IMR-90 (cell line): ENCODE data around the gene GPR153. TPM values are rescaled to one million over a fixed set of nuclear protein-coding genes. Genes with fewer than 3 reads are reported as not detected.

Experiments used
- ATAC-seq: fragments of 200-7000 bp; cut with Tn5 transposase; 2 replicates; pipeline ENCODE4 v1.9.1; 2020; ENCODE audit warnings: low read depth, mild to moderate bottlenecking, moderate library complexity
- BruUV-seq: library from RNA; stranded (reverse); fragments of 400-500 nt; replicated peaks from 2 replicates; lab custom pipeline; 2021; lab: Mats Ljungman, UMichigan
- CTCF ChIA-PET: fragments of 300-600 bp; formaldehyde crosslinking; extraction: SDS; loops from one replicate; lab custom pipeline; 2021; ENCODE audit warnings: antibody characterized with exemption; lab: Yijun Ruan, JAX
- POLR2A ChIA-PET: fragments of 300-600 bp; sonication (Branson Sonifier 250); formaldehyde crosslinking; loops from one replicate; lab custom pipeline; 2022; ENCODE audit warnings: antibody characterized with exemption; ENCODE audit not compliant: unreplicated experiment; lab: Charles Lee
- DNase-seq: peaks from one replicate; pipeline ENCODE4 v3.0.0; 2013
- H2AFZ ChIP-seq: replicated peaks from 2 replicates; pipeline ENCODE3; 2013; ENCODE audit warnings: low read length, mild to moderate bottlenecking; ENCODE audit not compliant: poor library complexity
- H2AK5ac ChIP-seq: 2 replicates; pipeline ENCODE4 v1.6.1; 2013; ENCODE audit warnings: low read depth, low read length, inconsistent platforms
- H2AK9ac ChIP-seq: replicated peaks from 2 replicates; pipeline ENCODE3; 2013; ENCODE audit warnings: mild to moderate bottlenecking, low read depth, low read length, moderate library complexity; ENCODE audit not compliant: poor library complexity
- H2BK120ac ChIP-seq: 2 replicates; pipeline ENCODE4 v1.6.1; 2013; ENCODE audit warnings: low read depth, low read length, inconsistent platforms
- H2BK15ac ChIP-seq: 3 replicates; pipeline ENCODE4 v1.6.1; 2013; ENCODE audit warnings: low read depth, low read length, inconsistent platforms
- H2BK20ac ChIP-seq: 2 replicates; pipeline ENCODE4 v1.6.1; 2013; ENCODE audit warnings: low read depth, mild to moderate bottlenecking, inconsistent platforms, low read length, moderate library complexity
- H2BK5ac ChIP-seq: 2 replicates; pipeline ENCODE4 v1.6.1; 2013; ENCODE audit warnings: mild to moderate bottlenecking, low read depth, low read length, inconsistent platforms; ENCODE audit not compliant: poor library complexity, severe bottlenecking
- H3K14ac ChIP-seq: replicated peaks from 2 replicates; pipeline ENCODE4 v1.6.1; 2013; ENCODE audit warnings: low read depth, low read length, inconsistent platforms
- H3K18ac ChIP-seq: 2 replicates; pipeline ENCODE4 v1.6.1; 2013; ENCODE audit warnings: low read depth, low read length, control low read depth
- H3K23ac ChIP-seq: 2 replicates; pipeline ENCODE4 v1.6.1; 2013; ENCODE audit warnings: low read depth, low read length, inconsistent platforms
- H3K27ac ChIP-seq: 2 replicates; pipeline ENCODE4 v1.5.1; 2013; ENCODE audit warnings: mild to moderate bottlenecking, control low read depth, low read length; ENCODE audit not compliant: insufficient read depth
- H3K27me3 ChIP-seq: 2 replicates; pipeline ENCODE4 v1.6.1; 2013; ENCODE audit warnings: low read length; ENCODE audit not compliant: control insufficient read depth, insufficient read depth
- H3K36me3 ChIP-seq: 2 replicates; pipeline ENCODE4 v1.6.1; 2013; ENCODE audit warnings: low read length, mixed read lengths; ENCODE audit not compliant: control insufficient read depth, insufficient read depth
- H3K4ac ChIP-seq: 2 replicates; pipeline ENCODE4 v1.6.1; 2013; ENCODE audit warnings: low read depth, low read length, inconsistent platforms
- H3K4me1 ChIP-seq: 2 replicates; pipeline ENCODE4 v1.6.1; 2013; ENCODE audit warnings: low read length, mixed read lengths; ENCODE audit not compliant: control insufficient read depth, insufficient read depth
- H3K4me2 ChIP-seq: 2 replicates; pipeline ENCODE4 v1.6.1; 2013; ENCODE audit warnings: low read depth, mild to moderate bottlenecking, control low read depth, low read length, moderate library complexity
- H3K4me3 ChIP-seq: 2 replicates; pipeline ENCODE4 v1.5.1; 2013; ENCODE audit warnings: low read depth, mild to moderate bottlenecking, control low read depth, low read length, moderate library complexity; ENCODE audit not compliant: insufficient read depth
- H3K56ac ChIP-seq: 2 replicates; pipeline ENCODE4 v1.6.1; 2013; ENCODE audit warnings: low read length, inconsistent platforms; ENCODE audit not compliant: insufficient read depth; ENCODE audit errors: extremely low read depth
- H3K79me1 ChIP-seq, 2 experiments: 2 replicates each; pipeline ENCODE4 v1.6.1; 2013; ENCODE audit warnings: low read length in 2 of 2, inconsistent platforms in 1 of 2, low read depth in 1 of 2
- H3K9ac ChIP-seq: 2 replicates; pipeline ENCODE4 v1.6.1; 2013; ENCODE audit warnings: low read depth, low read length, control low read depth
- H3K9me1 ChIP-seq: 2 replicates; pipeline ENCODE4 v1.6.1; 2013; ENCODE audit warnings: low read length, inconsistent platforms; ENCODE audit not compliant: insufficient read depth
- H3K9me3 ChIP-seq: 2 replicates; pipeline ENCODE4 v1.6.1; 2013; ENCODE audit warnings: low read length; ENCODE audit not compliant: control insufficient read depth, insufficient read depth
- H4K20me1 ChIP-seq: 2 replicates; pipeline ENCODE4 v1.6.1; 2013; ENCODE audit warnings: low read length, inconsistent platforms; ENCODE audit not compliant: insufficient read depth
- H4K5ac ChIP-seq: 2 replicates; pipeline ENCODE4 v1.6.1; 2013; ENCODE audit warnings: mild to moderate bottlenecking, low read depth, low read length, control low read depth
- H4K8ac ChIP-seq, 2 experiments: 2 replicates each; pipeline ENCODE4 v1.6.1; 2013; ENCODE audit warnings: low read depth in 2 of 2, low read length in 2 of 2, control low read depth in 1 of 2, inconsistent platforms in 1 of 2
- H4K91ac ChIP-seq: 2 replicates; pipeline ENCODE4 v1.6.1; 2013; ENCODE audit warnings: low read depth, low read length, inconsistent platforms; ENCODE audit not compliant: insufficient read depth
- BHLHE40 ChIP-seq: fragments of 150-350 bp; IDR thresholded peaks from 2 replicates; pipeline ENCODE4 v1.6.1; 2016; ENCODE audit warnings: mild to moderate bottlenecking, low read depth, low read length
- CHD1 ChIP-seq: IDR thresholded peaks from 2 replicates; pipeline ENCODE4 v1.6.1; 2012; ENCODE audit warnings: low read depth, low read length, improper control_type of control experiment
- ELK1 ChIP-seq: fragments of 150-350 bp; IDR thresholded peaks from 2 replicates; pipeline ENCODE4 v1.6.1; 2016; ENCODE audit warnings: low read depth, mild to moderate bottlenecking, low read length, moderate library complexity, borderline replicate concordance
- NFE2L2 ChIP-seq: fragments of 150-350 bp; IDR thresholded peaks from 2 replicates; pipeline ENCODE4 v1.6.1; 2016; ENCODE audit warnings: low read depth, mild to moderate bottlenecking, low read length
- RFX5 ChIP-seq: IDR thresholded peaks from 2 replicates; pipeline ENCODE4 v1.8.0; 2012; ENCODE audit warnings: low read depth, mild to moderate bottlenecking, low read length, moderate library complexity
- WGBS, 2 experiments: methylation state at CpG; one replicate each; pipeline versions ENCODE4 v1.1.5 to v1.1.7; 2013; ENCODE audit warnings: missing lambda C conversion rate in 2 of 2; ENCODE audit not compliant: insufficient read length in 1 of 2; ENCODE audit errors: extremely low coverage in 2 of 2; 5-methylcytosine and 5-hydroxymethylcytosine counted together
- dilution Hi-C: fragments of 300-500 bp; cut with HindIII; formaldehyde crosslinking; loops from one replicate; pipeline ENCODE4 v1.14.3; 2018; ENCODE audit warnings: low sequenced_read_pairs; ENCODE audit not compliant: unreplicated experiment
- in situ Hi-C: fragments of 300-500 bp; cut with MboI; formaldehyde crosslinking; loops from 3 replicates; pipeline ENCODE4 v1.14.3; 2019; ENCODE audit warnings: low sequenced_read_pairs, inconsistent platforms, mixed read lengths
- intact Hi-C: fragments of 100-400 bp; cut with micrococcal nuclease; formaldehyde crosslinking; loops from 2 replicates; pipeline ENCODE4 v1.10.0; 2022
- polyA plus RNA-seq, 3 experiments: library from polyadenylated mRNA; depleted of rRNA; stranded (reverse); fragments of >200 nt; gene quantifications; 2 replicates each; pipeline ENCODE4 v1.2.3, GENCODE V29; 2012; ENCODE audit warnings: low replicate concordance in 1 of 3
- total RNA-seq: library from RNA; depleted of rRNA; stranded (reverse); fragments of >200 nt; gene quantifications from 2 replicates; pipeline ENCODE4 v1.2.3, GENCODE V29; 2012

Gene GPR153
- total and polyA plus RNA-seq, 2 of the 4 experiments (the other 2 are of a cell fraction), result 1.8 to 5.2 TPM

- Histone ChIP-seq H3K4me1 (no peaks in the 10 kb centered on the region), H4K20me1 (no peaks in the 10 kb centered on the region), H4K91ac (no peak overlapping the region), H3K36me3 (peaks cover 3% of the 10 kb centered on the region; the same call in 1 of the 2 replicates), H3K56ac (no peak overlapping the region), H2BK15ac (no peak overlapping the region), H3K23ac (no peak overlapping the region), H2BK5ac (no peak overlapping the region), H3K9me3 (no peaks in the 10 kb centered on the region), H3K14ac (no peak overlapping the region), H2BK120ac (no peak overlapping the region), H3K9me1 (no peaks in the 10 kb centered on the region), H2AK9ac (no peak overlapping the region), H2BK20ac (no peak overlapping the region), H3K27me3 (no peaks in the 10 kb centered on the region), H3K4me3 (no peak overlapping the region), H4K5ac (no peak overlapping the region), H2AFZ (no peak overlapping the region), H3K9ac (no peak overlapping the region), H3K18ac (no peak overlapping the region), H4K8ac (no peak overlapping the region), H3K4me2 (no peak overlapping the region), H3K27ac (no peak overlapping the region), H3K79me1 (no peaks in the 10 kb centered on the region; a peak in 1 of 4 replicates), H3K4ac (no peak overlapping the region), H2AK5ac (no peak overlapping the region)
- intact Hi-C loops, result no loop called here
- ATAC-seq, result no peak
- dilution Hi-C loops, result no loop called here
- no peak for DNase-seq
- no peak for TF ChIP-seq RFX5
- no peak for TF ChIP-seq NFE2L2
- no peak for TF ChIP-seq CHD1
- no peak for TF ChIP-seq ELK1
- no peak for TF ChIP-seq BHLHE40
- in situ Hi-C loops, result no loop called here
- BruUV-seq, result no TSS peak
- POLR2A ChIA-PET, result no interaction called here
- 82% methylated on average over 12 of the region's 13 CpGs; no CpG with 5 or more reads in 1 of the 2 experiments for WGBS, 2 experiments
- CTCF ChIA-PET, result no interaction called here
Observed at GRCh38 chr1:6287029-6287428, 26.1 kb upstream of the GPR153 start.
